GM12874 (cell line): ENCODE data around the gene OSBPL5.

Source experiments
- TF ChIP-seq, protein P1 (sequence below): IDR thresholded peaks from 2 replicates; pipeline ENCODE4 v1.5.1; 2011; ENCODE audit warnings: low read depth, mild to moderate bottlenecking, control low read depth, low read length, moderate library complexity; ENCODE audit not compliant: insufficient read depth

OSBPL5 gene

DNA sequence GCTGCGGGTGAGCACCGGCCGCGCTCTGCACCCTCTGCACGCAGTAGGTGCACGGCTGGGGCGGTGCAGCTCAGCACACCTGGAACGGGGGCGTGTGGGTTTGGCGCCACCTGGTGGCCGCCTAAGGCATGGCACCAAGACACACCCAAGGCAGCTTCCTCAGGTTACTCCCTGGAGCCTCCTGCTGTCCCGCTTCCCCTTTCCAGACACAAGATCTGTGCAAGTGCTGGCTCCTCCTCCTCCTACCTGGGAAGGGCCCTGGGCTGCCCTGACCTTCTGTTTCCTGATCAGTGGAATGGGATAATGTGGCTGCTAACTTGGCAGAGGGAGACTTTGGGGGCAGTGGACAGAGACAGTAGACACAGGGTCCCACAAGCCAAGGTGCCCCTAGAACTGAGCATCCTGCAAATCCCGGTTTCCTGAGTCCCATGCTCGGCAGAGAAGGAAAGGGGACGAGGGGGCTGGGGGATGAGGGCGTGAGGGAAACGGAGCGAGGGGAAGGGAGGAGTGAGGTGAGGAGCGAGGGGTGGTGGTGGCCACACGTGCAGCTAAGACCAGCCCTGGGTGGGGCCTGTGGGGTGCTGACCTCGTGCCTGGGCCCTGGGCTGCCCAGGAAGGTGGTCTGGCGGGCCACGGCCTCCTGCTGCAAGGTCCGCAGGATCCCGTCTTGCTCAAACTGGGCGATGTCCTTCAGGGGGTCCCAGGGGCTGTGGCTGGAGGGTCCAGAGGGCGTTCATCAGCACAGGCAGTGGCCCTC lies 73.1 kb downstream of the OSBPL5 start:
- TF ChIP-seq, protein P1, sequence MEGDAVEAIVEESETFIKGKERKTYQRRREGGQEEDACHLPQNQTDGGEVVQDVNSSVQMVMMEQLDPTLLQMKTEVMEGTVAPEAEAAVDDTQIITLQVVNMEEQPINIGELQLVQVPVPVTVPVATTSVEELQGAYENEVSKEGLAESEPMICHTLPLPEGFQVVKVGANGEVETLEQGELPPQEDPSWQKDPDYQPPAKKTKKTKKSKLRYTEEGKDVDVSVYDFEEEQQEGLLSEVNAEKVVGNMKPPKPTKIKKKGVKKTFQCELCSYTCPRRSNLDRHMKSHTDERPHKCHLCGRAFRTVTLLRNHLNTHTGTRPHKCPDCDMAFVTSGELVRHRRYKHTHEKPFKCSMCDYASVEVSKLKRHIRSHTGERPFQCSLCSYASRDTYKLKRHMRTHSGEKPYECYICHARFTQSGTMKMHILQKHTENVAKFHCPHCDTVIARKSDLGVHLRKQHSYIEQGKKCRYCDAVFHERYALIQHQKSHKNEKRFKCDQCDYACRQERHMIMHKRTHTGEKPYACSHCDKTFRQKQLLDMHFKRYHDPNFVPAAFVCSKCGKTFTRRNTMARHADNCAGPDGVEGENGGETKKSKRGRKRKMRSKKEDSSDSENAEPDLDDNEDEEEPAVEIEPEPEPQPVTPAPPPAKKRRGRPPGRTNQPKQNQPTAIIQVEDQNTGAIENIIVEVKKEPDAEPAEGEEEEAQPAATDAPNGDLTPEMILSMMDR: peak; percentile 99

DNA sequence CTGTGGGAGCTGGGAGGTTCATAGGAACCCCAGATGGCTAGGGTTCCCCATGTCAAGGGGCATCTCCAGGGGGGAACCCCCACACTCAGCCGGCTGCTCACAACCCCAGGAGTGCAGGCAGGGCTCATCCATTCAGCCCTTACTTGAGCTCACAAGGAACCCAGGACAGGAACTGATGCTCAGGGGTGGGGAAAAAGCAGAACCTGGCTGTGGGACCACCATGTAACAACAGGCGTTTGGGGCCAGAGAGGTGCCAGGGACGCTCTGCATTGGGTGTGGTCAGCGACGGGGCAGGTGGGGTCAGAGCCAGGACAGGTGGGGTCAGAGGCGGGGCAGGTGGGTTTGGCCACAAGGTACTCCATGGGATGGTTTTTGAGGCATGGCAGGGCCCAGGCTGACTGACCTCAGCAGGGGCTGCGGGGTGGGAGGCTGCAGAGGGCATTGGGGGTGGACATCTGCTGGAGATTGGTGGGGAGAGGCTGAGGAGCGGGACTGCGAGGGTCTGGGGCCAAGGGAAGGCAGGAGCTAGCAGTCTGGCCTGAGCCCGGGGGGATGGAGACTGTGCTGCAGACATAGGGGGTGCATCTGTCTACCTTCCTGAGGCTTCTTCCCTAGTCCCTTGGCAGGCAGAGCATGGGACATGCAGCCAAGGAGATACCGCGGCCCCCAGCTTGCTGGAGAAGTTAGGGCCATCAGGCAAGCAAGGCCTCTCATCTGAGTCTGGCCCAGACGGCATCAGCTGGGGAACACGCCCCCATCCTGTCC lies 73.8 kb downstream of the OSBPL5 start:
- TF ChIP-seq, protein P1: no peak

DNA sequence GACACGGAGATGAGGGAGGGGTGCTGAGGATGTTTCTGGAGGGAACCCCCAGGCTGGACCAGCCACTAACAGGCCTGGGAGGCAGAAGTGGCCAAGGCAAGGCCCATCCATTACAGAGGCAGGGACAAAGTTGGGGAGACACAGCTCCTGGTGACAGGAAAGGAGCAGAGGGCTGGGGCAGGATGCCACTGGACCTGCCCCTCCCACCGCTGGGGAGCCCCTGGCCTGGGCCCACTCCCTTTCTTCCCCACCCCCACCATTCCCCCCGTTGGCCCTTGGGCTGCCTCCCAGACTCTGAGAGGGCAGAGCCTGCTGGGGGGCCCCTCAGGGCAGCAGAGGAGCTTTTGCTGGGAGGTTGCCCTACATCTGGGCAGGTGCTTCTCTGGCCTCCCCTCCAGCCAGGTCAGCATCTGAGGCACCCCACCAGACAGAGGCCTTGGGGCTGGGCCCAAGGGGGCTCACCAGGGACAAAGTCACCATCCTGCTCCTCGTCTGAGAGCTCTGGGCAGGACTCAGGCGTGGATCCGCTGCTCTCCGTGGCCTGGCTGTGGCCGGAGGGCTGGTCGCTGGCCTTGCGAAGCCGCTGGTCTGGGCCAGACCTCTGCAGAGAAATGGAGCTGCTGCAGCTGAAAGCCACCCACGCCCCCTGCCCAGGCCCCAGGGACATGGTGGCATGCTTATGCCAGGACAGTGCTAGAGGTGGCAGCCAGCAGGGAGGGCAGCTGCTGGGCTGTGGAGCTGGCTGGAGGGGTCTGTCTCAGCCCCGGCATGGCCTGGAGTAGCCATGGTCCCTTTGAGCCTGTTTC lies 74.8 kb downstream of the OSBPL5 start:
- TF ChIP-seq, protein P1: no peak

DNA sequence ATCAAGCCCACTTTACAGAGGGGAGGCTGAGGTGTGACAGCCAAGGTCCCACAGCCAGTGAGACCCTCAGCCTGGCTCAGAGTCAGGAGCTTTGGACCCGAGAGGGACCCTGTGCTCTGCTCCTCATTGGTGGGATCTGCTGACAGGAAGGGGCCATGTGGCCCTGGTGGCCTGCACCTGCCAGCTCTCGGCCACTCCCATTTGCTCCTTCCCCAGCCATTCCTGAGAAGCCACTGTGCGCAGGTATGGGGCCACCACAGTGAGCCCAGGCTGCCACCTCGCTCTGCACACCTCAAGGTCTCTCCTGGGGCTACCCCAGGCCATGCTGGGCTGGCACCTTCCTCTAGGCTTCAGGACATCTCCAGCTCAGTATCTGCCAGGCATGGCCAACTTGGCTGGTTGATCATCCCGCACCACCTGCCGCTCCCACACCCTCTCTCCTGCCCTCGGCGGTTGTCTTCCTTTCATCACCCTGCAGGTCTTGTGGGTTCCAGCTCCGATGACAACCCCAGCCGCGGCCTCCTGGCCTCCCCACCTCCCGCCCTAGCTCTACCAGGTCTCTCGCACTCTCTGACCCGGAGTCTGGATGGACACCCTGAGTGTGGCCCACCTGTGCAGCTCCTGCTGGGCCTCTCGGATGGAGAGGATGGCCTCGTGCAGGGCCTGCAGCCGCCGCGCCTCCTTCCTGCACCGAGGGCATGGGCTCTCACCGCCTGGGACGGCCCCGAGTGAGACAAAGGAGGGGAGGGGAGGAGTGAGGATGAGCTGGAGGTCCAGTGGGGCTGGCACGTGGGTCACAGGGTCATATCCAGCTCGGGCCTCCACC lies 75.7 kb downstream of the OSBPL5 start:
- TF ChIP-seq, protein P1: no peak

DNA sequence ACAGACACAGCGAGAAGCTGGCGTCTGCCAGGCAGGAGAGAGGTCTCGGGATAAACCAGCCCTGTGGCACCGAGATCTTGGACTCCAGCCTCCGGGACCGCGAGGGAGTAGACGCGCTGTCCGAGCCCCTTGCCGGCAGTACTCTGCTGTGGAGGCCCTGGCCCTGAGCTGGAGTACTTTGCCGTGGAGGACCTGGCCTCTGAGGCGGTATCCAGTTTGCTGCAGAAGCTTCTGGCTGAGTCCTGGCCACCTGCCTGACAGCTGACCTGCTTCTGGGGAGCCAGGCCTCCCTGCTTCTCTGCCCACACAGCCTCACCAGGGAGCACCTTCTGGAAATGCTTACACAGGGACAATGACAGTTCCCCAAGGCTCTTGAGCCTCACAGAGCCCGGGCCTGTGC lies 76.3 kb downstream of the OSBPL5 start:
- TF ChIP-seq, protein P1: no peak

DNA sequence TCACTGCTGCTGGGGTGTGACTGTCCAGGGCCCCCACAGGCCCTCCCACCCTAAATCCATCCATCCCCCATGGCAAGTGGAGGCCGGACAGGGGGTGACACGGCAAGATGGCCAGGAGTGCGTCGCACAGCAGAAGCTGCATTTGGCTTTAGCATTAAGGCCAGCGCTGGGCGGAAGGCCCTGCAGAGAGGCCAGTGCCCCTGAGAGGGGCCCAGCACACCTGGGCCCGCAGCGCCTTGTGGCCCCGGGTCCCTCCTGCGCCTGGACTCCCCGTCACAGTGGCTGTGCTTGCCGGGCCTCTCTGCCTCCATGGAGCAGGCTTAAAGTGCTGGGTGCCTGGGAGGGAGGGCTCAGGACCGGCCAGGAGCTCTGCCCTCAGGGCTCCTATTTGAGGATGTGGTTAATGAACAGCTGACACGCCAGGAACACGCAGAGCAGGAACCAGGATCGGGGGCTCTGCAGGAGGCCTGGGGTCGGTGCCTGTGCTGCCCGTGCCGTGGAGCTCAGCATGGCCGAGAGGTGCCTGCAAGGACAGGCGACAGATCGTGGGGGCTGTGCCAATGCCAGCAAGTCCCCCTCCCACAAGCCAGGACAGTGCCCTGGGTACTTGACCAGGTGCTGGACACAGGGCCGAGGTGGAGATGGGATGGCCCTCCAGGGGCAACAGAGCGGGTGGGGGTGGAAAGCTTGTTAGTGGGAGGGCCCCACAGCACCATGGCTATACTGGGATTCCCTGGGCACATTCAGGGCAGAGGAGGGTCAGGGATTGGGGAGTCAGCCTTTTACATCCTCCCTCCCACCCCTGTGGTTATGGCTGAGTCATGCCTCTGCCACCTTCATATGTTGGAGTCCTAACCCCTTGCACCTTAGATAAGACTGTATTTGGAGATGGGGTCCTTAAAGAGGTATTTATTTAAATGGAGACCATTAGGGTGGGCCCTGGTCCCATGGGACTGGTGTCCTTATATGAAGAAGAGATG lies 77.0 kb downstream of the OSBPL5 start:
- TF ChIP-seq, protein P1: no peak
